ENCODE results near the gene NUDT4. TPM values are rescaled to one million over a fixed set of nuclear protein-coding genes. Genes with fewer than 3 reads are reported as not detected.

Gene NUDT4
- total and polyA plus RNA-seq, 2 of the 4 experiments (the other 2 are of a cell fraction) = 23.6 to 25.6 TPM

DNA sequence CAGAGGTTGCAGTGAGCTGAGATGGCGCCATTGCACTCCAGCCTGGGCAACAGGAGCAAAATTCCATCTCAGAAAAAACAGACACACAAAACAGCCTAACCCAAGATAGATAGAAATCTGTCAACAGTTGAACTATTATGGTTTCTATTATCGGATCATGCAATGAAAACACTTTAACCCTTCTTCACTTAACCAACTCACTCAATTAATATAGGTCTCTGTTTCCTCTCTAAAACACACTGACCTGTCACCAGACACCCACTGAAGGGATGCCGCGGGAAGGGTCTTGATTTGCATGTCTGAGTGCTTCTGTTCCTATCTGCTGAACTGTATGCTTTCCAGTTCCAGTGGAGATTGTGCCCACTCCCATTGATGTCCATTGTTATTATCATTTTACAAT is 38.0 kb upstream of the NUDT4 start:
- Histone ChIP-seq H3K23ac (ENCODE audit: low read depth, low read length) (no peak overlapping the region), H3K4me2 (ENCODE audit: low read depth, low read length) (no peak overlapping the region), H3K27me3 (ENCODE audit: control insufficient read depth, insufficient read depth, low read length) (no peaks in the 10 kb centered on the region), H4K91ac (ENCODE audit: insufficient read depth, low read depth, low read length) (no peak overlapping the region), H2AK5ac (ENCODE audit: low read depth, low read length) (no peak overlapping the region), H3K9ac (ENCODE audit: low read depth, low read length) (no peak overlapping the region), H4K8ac (ENCODE audit: low read depth in 2 of 2, low read length in 2 of 2) (no peak overlapping the region), H2BK120ac (ENCODE audit: low read depth, low read length) (no peak overlapping the region), H3K9me1 (ENCODE audit: insufficient read depth, low read length) (no peaks in the 10 kb centered on the region), H3K14ac (replicated peaks; ENCODE audit: low read depth, low read length) (no peak overlapping the region), H3K18ac (ENCODE audit: low read depth, low read length) (no peak overlapping the region), H3K36me3 (ENCODE audit: control insufficient read depth, insufficient read depth, low read length) (no peaks in the 10 kb centered on the region), H2BK20ac (ENCODE audit: low read depth, low read length) (no peak overlapping the region), H3K4ac (ENCODE audit: low read depth, low read length) (no peak overlapping the region), H3K4me3 (ENCODE audit: insufficient read depth, low read depth, low read length) (no peak overlapping the region), H2AFZ (replicated peaks; ENCODE audit: low read length, poor library complexity) (no peak overlapping the region), H2BK5ac (ENCODE audit: low read depth, low read length, poor library complexity, severe bottlenecking) (no peak overlapping the region), H3K4me1 (ENCODE audit: control insufficient read depth, insufficient read depth, low read length) (no peaks in the 10 kb centered on the region), H3K9me3 (ENCODE audit: control insufficient read depth, insufficient read depth, low read length) (no peaks in the 10 kb centered on the region), H3K56ac (ENCODE audit: extremely low read depth, insufficient read depth, low read length) (no peak overlapping the region), H4K20me1 (ENCODE audit: insufficient read depth, low read length) (no peaks in the 10 kb centered on the region), H4K5ac (ENCODE audit: low read depth, low read length) (no peak overlapping the region), H3K27ac (ENCODE audit: insufficient read depth, low read length) (no peak overlapping the region), H2BK15ac (ENCODE audit: low read depth, low read length) (no peak overlapping the region), H2AK9ac (replicated peaks; ENCODE audit: low read depth, low read length, poor library complexity) (no peak overlapping the region), H3K79me1 (ENCODE audit: low read depth in 1 of 2, low read length in 2 of 2) (no peaks in the 10 kb centered on the region)
- CTCF ChIA-PET = no interaction called here
- DNase-seq = no peak
- no peak for ATAC-seq (ENCODE audit: low read depth)
- TF ChIP-seq RFX5 (IDR thresholded peaks at IDR 0.05; ENCODE audit: low read depth, low read length) (no peak), MAZ (IDR thresholded peaks at IDR 0.05; ENCODE audit: borderline replicate concordance, low read depth, low read length) (no peak), RAD21 (IDR thresholded peaks at IDR 0.05; ENCODE audit: low read length) (no peak), MXI1 (IDR thresholded peaks at IDR 0.05; ENCODE audit: borderline replicate concordance, low read depth, low read length) (no peak), FOS (IDR thresholded peaks at IDR 0.05; ENCODE audit: low read depth, low read length) (no peak), CEBPB (IDR thresholded peaks at IDR 0.05; ENCODE audit: low read depth, low read length) (no peak), SMC3 (IDR thresholded peaks at IDR 0.05; ENCODE audit: low read depth, low read length) (no peak), POLR2A (IDR thresholded peaks at IDR 0.05; ENCODE audit: low read depth, low read length) (no peak), BHLHE40 (IDR thresholded peaks at IDR 0.05; ENCODE audit: low read depth, low read length) (no peak), ELK1 (IDR thresholded peaks at IDR 0.05; ENCODE audit: borderline replicate concordance, low read depth, low read length) (no peak)
- TF ChIP-seq, protein P1, sequence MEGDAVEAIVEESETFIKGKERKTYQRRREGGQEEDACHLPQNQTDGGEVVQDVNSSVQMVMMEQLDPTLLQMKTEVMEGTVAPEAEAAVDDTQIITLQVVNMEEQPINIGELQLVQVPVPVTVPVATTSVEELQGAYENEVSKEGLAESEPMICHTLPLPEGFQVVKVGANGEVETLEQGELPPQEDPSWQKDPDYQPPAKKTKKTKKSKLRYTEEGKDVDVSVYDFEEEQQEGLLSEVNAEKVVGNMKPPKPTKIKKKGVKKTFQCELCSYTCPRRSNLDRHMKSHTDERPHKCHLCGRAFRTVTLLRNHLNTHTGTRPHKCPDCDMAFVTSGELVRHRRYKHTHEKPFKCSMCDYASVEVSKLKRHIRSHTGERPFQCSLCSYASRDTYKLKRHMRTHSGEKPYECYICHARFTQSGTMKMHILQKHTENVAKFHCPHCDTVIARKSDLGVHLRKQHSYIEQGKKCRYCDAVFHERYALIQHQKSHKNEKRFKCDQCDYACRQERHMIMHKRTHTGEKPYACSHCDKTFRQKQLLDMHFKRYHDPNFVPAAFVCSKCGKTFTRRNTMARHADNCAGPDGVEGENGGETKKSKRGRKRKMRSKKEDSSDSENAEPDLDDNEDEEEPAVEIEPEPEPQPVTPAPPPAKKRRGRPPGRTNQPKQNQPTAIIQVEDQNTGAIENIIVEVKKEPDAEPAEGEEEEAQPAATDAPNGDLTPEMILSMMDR (conservative IDR thresholded peaks at IDR 0.05; ENCODE audit: low read depth, low read length) = no peak
- intact Hi-C loops (cut with micrococcal nuclease) = no loop called here
- BruUV-seq (replicated peaks) = no TSS peak
- dilution Hi-C loops (cut with HindIII; ENCODE audit: low sequenced_read_pairs, unreplicated experiment) = no loop called here
- no CpG with 5 or more reads among the region's 4 CpGs for WGBS, 2 experiments (ENCODE audit: extremely low coverage in 2 of 2, insufficient read length in 1 of 2)
- POLR2A ChIA-PET (ENCODE audit: unreplicated experiment) = no interaction called here
- in situ Hi-C loops (cut with MboI; ENCODE audit: low sequenced_read_pairs) = no loop called here

All from IMR-90 (cell line).